GM21717 (cell line): ENCODE data around the gene SPRYD4.
"Not testable (repeated sequence)": the region's sequence is repeated elsewhere in the genome, so short reads cannot be mapped to it uniquely, and the experiment has no call there.

ENCODE experiments used
- ATAC-seq: cut with Tn5 transposase; IDR thresholded peaks from one replicate; pipeline ENCODE4 v1.9.1; 2021; ENCODE audit warnings: mild to moderate bottlenecking, moderate library complexity; ENCODE audit not compliant: unreplicated experiment

The SPRYD4 gene

DNA sequence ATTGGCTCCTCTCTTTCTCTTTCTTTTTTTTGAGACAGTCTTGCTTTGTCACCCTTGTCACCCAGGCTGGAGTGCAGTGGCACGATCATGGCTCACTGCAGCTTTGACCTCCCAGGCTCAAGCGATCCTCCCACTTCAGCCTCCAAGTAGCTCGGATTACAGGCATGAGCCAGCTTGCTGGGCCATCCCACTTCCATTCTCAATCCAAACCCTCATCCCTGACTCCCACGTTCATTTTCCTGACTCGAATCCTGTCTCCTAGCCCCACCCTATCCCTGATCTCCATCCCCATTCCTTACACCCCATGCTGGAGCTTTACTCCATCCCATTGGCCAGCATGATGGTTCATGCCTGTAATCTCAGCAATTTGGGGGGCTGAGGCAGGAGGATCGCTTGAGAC lies 7.8 kb downstream of the SPRYD4 start:
- ATAC-seq, result no peak

DNA sequence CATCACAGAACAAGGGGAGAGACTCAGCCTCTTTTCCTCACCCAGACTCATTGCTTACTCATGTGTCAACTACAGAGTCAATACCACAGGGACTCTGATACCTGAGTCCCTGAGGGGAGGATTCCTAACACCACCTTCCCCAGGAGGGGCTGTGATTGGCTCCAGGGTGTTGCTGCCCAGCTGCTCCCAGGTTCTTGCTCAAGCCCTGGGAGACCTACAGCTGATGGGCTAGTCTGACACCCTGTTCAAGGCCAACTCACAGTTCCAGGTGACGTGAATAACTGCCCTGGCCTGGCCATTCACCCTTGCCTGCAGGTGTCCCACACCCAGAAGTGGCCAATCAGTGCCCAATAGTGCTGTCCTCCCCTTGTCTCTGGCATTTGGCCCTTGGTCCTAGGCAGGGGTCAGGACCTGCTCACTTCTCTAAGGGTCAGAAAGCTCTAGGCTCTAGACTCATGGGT lies 8.6 kb downstream of the SPRYD4 start:
- no peak for ATAC-seq

DNA sequence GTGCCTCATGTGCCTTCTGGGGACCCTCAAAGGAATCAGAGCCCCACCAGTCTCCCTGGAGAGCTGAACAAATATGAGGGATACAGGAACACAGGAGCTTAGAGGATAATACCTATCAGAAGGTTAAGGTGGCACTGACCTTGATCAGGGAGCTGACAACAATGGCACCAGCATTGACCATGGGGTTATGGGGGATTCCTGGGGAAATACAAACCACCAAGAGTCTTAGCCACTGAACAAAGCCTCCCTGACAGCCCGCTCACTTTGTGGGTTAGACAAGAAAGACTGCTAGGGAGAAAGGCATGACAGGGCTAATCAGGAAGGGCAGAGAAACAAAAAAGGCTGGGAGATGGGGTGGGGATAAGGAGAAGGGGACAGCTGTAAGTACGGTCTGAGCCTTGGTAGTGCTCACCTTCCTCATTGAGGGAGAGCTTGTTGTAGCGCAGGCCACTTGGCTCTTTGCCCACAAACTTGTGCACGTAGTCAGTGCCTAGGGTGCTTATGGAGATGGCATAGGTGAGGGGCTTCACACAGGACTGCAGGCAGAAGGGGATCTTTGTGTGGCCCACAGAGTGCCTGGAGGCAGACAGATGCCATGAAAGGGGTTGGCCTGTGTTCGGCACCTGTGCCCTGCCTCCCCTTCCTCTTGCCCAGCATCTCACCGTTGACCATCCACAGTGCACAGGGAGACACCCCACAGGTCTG lies 9.3 kb downstream of the SPRYD4 start:
- no peak for ATAC-seq

DNA sequence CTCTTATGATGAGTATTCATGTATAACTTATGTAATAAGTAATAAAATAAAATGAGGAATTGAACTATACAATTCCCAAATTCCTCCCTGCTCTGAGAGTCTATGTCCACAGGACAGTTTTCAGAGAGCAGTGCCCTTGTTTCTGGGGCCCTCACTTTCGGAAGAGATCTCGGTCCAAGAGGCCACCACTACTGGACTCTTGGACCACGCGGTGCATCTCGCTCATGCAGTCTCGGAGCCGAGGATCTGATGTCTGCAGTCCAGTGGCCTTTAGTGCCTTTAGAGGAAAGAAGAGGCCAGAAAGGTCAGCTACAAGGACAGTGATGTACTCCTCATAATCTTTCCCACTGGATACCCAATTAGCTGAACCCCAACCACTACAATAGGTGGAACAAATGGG lies 11.2 kb downstream of the SPRYD4 start:
- ATAC-seq, result no peak

DNA sequence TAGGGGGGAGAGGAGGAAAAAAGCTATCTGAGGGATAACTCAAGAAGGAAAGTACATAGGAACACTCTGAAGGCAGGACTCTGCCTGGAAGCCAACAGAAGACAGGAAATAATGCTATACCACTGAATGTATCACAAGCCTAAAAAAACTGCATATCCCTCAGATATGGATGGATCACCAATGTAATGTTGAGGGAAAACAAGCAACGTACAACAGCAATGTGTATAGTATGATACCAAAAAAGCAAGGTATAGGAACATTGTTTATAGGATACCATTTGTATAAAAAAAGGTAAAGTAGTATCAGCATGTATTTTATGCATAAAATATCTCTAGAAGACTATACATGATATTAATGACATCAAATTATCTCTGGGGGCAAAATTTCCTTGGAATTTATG lies 16.2 kb downstream of the SPRYD4 start:
- ATAC-seq, result no peak

DNA sequence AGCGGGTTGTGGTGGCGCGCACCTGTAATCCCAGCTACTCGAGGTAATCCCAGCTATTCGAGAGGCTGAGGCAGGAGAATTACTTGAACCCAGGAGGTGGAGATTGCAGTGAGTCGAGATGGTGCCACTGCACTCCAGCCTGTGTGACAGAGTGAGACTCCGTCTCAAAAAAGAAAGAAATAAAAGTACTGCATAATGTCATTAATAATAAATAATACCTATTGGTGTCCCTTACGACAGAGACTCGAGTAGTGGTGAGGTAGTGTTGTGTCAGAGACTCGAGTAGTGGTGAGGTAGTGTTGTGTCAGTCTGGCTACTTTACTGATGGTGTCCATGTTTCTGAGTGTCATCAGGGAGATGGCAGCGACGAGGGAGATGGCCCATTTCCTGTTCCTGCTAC lies 18.3 kb downstream of the SPRYD4 start:
- no peak for ATAC-seq

DNA sequence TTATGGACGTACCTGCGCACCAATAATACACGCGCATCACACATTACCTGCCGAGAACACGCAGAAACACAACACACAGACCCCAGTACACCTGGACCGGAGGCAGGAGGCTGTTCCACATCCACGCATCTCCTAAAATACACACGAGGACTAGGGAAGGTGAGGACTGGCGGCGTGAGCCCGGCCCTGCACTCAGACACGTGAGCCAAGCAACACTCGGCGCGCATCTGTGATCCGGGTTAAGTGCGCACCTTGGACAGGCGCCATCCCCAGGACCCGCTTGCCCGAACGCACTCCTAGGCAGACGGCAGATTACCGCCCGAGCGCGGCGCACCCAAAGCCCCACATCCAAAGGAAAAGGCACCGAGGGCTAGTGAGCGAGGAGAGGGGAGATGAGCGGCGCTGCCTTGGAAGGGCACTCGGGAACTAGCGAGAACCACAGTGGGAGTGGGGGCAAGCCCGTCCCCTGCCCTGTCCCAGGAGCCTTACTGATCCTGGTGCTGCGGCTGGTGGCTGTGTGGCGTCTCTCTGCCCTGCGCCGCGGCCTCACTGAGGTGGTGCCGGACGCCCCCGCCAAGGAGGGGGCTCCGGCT lies 19.2 kb downstream of the SPRYD4 start:
- no peak for ATAC-seq

DNA sequence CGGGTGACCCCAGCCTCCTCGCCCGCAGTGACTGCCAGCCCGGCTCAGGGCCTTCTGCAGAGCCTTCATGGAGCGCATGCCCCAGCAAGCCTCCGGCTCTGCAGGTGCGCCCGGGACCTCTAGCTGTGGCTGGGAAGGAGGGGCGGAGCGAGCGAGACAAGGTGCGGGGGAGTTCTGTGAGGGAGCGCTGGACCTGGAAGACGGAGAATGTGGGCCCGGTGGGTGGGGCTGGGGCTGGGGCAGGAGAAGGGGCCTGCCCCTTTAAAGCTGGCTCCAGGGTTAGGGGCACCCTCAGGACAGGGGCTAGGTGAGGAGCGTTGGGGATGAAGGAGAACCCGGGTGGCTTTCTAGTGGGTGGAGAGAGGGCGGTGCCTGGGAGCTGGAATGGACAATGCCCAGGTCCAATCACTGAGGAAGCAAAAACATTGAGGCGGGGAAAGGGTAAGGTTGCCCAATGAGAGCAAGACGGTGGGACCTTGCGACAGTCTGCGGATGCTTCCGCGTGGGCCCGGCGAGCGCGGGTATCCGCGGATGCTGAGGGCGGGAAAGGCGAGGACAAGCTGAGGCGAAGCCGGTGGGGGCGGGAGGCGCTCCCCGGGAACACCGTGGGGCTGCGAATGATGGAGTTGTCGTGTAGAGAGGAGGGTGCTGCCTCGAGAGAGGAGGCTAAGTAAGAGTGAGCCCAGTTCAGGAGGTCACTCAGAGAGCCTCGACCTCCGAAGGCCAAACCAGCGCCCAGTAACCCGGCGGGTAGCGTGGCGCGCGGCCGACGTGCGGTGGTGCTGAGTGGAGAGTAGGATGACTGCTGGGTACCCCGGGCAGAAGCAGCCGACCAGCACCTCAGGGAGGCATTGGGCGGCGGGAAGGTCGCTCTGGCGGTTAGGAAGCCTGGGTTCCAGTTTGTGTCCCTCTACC lies 19.9 kb downstream of the SPRYD4 start, which contains the start of gene GLS2:
TSS of gene GLS2 (minus strand) at position 121 of the 915 bp plus-strand sequence. CDS start at position 78, 43 bp downstream.
- ATAC-seq, result peak; percentile 90

DNA sequence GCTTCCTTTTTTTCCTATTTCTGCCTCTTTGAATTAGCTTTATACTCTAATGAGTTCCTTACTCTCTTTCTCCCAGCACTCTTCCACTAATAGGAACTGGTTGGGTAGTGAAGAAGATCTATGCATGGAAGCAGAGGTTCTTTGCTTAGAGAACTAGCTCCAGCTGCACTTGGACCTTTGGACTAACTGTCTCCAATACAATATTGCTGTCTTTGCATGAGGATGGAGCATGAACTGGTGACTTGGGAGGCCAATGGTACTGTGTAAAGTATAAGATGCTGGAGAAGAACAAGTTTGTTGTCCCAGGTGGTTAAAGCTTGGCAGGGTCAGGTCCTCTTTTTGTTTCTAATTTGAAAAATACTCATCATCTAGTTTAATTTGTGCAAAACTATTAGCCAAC lies 22.0 kb downstream of the SPRYD4 start:
- ATAC-seq, result no peak

DNA sequence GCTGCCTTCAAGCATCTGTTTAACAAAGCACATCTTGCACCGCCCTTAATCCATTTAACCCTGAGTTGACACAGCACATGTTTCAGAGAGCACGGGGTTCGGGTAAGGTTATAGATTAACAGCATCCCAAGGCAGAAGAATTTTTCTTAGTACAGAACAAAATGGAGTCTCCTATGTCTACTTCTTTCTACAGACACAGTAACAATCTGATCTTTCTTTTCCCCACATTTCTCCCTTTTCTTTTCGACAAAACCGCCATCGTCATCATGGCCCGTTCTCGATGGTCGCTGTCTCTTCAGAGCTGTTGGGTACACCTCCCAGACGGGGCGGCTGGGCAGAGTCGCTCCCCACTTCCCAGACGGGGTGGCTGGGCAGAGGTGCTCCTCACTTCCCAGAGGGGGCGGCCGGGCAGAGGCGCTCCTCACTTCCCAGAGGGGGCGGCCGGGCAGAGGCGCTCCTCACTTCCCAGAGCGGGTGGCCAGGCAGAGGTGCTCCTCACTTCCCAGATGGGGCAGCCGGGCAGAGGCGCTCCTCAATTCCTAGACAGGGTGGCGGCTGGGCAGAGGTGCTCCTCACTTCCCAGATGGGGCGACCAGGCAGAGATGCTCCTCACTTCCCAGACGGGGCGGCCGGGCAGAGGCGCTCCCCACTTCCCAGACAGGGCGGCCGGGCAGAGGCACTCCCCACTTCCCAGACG lies 25.2 kb downstream of the SPRYD4 start:
- ATAC-seq, result not testable (repeated sequence)

DNA sequence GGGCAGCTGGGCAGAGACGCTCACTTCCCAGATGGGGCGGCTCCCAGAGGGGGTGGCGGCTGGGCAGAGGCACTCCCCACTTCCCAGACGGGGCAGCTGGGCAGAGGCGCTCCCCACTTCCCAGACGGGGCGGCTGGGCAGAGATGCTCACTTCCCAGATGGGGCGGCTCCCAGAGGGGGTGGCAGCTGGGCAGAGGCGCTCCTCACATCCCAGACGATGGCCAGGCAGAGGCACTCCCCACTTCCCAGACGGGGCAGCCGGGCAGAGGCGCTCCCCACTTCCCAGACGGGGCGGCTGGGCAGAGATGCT lies 25.7 kb downstream of the SPRYD4 start:
- ATAC-seq, result not testable (repeated sequence)

DNA sequence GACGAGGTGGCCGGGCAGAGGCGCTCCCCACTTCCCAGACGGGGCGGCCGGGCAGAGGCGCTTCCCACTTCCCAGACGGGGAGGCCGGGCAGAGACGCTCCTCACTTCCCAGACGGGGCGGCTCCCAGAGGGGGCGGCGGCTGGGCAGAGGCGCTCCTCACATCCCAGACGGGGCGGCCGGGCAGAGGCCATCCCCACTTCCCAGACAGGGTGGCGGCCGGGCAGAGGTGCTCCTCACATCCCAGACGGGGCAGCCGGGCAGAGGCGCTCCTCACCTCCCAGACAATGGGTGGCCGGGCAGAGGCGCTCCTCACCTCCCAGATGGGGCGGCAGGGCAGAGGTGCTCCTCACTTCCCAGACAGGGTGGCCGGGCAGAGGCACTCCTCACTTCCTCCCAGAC lies 26.1 kb downstream of the SPRYD4 start:
- not testable (repeated sequence) for ATAC-seq

DNA sequence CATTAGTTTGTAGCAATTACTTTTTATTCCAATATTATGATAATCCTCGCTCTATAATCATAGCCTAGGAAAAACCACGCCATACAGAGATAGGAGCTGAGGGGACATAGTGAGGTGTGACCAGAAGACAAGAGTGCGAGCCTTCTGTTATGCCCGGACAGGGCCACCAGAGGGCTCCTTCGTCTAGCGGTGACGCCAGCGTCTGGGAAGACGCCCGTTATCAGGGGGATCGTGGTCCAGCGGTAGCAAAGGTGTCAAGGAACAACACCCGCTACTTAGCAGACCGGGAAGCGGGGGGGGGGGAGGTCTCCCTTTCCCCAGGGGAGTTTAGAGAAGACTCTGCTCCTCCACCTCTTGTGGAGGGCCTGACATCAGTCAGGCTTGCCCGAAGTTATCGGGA lies 28.3 kb downstream of the SPRYD4 start:
- not testable (repeated sequence) for ATAC-seq

DNA sequence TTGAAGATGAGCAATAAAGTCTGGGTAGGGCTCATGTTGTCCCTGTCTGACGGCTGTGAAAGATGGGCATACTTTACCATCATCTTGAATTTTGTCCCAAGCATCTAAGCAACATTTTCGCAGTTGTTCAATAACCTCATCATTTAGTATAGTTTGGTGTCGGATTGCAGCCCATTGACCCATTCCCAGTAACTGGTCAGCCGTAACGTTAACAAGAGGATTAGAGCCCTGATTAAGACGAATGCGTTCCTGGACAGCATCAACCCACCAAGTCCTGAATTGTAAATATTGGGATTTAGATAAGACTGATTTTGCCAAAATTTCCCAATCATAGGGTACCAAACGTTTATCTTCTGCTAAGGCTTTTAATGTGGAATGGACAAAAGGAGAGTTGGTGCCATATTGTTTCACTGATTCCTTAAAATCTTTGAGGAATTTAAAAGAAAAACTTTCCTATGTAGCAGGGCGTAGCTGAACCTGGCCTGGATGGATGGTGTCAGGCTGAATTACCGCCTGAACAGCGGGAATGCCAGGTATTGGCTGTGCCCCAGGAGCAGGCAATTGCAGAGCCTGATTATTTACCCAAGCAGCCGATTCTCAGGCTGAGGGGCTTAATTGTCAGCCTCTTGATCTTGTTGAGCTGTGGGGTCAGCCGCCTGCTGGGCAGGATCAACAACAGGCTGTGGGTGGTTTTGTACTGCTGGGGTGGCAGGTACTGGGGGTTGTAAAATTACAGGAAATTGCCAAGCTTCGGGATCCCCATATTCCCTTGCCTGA lies 29.9 kb downstream of the SPRYD4 start:
- ATAC-seq, result not testable (repeated sequence)

DNA sequence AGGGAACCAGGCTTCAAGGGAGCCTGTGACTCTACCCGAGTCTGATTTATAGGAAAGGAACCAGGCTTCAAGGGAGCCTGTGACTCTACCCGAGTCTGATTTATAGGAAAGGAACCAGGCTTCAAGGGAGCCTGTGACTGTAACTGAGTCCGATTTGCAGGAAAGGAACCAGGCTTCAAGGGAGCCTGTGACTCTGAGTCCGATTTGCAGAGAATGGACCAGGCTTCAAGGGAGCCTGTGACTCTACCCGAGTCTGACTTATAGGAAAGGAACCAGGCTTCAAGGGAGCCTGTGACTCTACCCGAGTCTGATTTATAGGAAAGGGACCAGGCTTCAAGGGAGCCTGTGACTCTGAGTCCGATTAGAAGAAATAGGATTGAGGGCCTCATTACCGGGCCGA lies 31.1 kb downstream of the SPRYD4 start:
- ATAC-seq, result not testable (repeated sequence)

DNA sequence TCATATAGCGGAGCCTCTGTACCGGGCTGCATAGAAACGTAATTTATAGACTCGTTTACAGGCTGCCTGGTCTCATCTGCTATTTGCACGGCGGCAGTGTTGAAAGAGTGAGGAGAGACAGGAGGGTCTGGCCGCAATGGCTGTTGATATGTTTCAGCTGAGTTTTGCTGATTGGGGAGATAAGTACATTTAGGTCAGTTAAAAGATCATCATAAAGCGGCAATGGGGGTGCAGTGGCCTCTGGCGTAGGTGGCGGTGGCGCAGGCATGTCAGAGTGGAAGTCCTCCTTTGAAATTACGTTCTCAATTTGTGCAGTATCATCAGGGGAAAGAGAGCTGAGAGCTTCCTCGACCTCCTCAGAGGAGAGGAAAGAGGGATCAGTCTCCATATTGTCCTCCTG lies 31.5 kb downstream of the SPRYD4 start:
- ATAC-seq, result not testable (repeated sequence)

DNA sequence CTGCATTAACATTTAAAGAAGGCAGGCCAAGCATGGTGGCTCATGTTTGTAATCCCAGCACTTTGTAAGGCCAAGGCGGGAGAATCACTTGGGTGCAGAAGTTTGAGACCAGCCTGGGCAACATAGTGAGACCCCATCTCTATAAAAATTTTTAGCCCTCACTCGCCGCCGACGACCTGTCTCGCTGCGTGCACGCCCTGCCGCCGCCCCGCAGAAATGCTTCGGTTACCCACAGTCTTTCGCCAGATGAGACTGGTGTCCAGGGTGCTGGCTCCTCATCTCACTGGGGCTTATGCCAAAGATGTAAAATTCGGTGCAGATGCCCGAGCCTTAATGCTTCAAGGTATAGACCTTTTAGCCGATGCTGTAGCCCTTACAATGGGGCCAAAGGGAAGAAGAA lies 42.4 kb downstream of the SPRYD4 start:
- ATAC-seq, result no peak

DNA sequence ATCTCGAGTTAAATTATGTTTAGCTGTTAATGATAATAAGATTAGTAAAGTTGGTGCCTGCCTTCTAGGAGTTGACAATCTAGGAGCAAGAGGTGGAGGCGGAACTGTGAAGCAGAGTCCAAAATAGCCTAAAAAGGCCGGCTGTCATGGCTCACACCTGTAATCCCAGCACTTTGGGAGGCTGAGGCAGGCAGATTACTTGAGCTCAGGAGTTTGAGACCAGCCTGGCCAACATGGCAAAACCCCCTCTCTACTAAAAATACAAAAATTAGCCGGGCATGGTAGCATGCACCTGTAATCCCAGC lies 45.6 kb downstream of the SPRYD4 start:
- ATAC-seq, result not testable (repeated sequence)

DNA sequence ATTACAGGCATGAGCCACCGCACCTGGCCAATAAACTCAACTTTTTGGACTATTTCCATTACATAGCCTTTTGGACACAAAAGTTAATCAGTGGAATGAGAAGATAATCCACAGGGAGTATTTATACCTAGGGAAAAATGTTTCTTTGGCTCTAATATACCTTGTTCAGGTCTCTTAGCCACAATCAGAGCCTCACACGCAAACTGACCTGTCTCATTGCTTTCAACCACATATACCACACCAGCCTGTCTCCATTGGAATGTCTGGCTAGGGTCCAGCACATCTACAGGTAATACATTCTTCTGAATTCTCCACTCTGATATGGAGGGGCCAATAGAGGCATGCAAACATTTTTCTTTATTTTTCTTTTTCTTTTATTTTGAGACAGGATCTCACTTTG lies 49.5 kb downstream of the SPRYD4 start:
- ATAC-seq, result no peak

DNA sequence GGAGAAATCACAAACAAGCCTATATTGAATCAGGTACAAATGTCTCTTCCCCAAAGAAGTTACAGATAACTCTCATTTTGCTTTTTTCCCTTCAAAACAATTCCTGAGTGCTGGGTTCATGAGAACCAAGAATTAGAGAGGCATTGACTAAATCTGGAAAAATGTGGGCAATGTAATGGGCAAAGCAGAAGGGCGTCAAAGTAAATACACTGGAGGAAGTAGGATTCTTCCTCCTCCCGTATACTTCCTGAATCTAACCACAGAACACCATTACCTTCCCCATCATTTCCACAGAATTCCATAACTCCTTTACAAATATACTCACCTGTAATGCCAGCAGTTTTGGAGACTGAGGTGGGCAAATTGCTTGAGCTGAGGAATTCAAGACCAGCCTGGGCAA lies 50.2 kb downstream of the SPRYD4 start:
- ATAC-seq, result no peak

DNA sequence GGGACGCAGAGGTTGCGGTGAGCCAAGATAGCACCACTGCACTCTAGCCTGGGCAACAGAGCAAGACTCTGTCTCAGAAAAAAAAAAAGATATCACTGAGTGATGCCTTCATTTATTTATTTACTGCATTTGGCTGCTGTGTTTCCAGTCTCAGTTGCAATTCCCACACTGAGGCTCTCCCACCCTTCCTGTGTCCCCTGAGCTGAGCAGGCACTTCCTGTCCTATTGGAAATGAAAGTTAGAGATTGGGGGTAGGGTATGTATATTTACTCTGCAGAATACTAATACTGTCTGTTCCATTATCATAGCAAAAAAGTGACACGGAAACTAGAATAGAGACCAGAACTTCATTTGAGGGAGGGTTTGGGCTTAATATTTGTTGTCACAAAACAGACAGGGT lies 51.7 kb downstream of the SPRYD4 start:
- no peak for ATAC-seq
